GM21390 (cell line): Measurements from ENCODE around the gene TERT.
"Not testable (repeated sequence)": the region's sequence is repeated elsewhere in the genome, so short reads cannot be mapped to it uniquely, and the experiment has no call there.

Experiments
- ATAC-seq: cut with Tn5 transposase; IDR thresholded peaks from one replicate; pipeline ENCODE4 v1.9.1; 2021; ENCODE audit not compliant: unreplicated experiment

TERT gene

DNA sequence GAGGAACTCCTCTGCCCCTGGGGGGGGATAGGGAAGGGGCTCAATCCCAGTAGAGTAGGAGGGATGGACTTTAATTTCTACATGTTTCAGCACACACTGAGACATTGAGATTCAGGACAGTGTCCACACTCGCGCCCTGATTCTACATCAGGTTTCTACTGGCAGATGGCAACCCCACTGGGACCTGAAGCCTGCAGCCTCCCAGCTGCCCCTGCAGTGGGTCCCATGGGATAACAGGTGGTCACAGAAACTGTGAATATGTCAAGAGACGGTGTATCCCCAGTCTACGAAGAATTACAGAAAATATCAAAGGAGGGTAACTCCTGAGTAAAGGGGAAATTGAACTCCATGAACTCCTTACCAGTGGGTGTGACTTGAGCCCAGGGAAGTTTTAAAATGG, 2.4 kb upstream of the TERT start:
- no peak for ATAC-seq

- ATAC-seq, result no peak
These were observed 776 bp upstream of the TERT start for GRCh38 chr5:1295650-1296037.

DNA sequence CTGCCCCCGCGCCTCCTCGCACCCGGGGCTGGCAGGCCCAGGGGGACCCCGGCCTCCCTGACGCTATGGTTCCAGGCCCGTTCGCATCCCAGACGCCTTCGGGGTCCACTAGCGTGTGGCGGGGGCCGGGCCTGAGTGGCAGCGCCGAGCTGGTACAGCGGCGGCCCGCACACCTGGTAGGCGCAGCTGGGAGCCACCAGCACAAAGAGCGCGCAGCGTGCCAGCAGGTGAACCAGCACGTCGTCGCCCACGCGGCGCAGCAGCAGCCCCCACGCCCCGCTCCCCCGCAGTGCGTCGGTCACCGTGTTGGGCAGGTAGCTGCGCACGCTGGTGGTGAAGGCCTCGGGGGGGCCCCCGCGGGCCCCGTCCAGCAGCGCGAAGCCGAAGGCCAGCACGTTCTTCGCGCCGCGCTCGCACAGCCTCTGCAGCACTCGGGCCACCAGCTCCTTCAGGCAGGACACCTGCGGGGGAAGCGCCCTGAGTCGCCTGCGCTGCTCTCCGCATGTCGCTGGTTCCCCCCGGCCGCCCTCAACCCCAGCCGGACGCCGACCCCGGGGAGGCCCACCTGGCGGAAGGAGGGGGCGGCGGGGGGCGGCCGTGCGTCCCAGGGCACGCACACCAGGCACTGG, 548 bp downstream of the TERT start:
- ATAC-seq, result no peak

GRCh38 chr5:1293416-1294205, 1.3 kb downstream of the TERT start:
- ATAC-seq, result no peak

DNA sequence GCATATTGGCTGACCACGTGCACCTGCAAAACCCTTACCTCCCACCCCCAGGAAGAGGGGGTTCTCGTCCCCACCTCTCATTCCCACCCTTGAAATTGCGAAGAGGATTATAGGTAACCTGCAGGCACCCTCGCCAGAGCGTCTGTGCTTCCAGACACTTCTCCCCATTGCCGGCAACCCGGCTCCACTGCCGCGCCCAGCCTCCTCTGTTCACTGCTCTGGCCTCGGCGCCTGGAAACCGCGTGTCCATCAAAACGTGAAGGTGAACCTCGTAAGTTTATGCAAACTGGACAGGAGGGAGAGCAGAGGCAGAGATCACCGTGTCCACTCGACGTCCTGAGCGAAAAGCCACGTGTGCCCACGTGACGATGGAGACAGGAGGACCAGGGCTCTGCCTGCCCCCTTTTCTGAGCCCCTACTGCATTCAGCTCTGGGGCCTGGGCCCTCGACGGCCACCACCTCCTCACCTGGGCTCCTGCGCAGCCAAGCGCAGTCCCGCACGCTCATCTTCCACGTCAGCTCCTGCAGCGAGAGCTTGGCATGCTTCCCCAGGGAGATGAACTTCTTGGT, 1.9 kb downstream of the TERT start:
- ATAC-seq, result no peak

GRCh38 chr5:1292139-1292538, 2.7 kb downstream of the TERT start:
- no peak for ATAC-seq

DNA sequence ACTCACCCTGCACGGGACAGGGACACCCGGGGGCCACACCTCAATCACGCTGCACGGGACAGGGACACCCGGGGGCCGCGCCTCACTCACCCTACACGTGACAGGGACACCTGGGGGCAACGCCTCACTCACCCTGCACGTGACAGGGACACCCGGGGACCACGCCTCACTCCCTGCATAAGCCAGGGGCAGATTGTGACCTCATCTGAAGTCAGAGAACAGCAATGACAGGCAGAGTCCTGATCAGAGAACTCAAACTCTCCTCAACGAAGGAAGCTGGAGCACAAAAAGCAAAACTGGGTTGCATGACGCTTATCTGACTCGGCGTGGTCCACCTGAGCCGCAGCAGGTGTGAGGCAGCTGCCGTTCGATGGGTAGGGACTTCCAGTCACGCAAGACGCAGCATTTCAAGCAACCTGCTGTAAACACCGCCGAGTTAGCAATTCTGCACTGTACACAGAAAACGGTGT, 3.2 kb downstream of the TERT start:
- ATAC-seq, result no peak

GRCh38 chr5:1290956-1291355, 3.9 kb downstream of the TERT start:
- ATAC-seq, result not testable (repeated sequence)

DNA sequence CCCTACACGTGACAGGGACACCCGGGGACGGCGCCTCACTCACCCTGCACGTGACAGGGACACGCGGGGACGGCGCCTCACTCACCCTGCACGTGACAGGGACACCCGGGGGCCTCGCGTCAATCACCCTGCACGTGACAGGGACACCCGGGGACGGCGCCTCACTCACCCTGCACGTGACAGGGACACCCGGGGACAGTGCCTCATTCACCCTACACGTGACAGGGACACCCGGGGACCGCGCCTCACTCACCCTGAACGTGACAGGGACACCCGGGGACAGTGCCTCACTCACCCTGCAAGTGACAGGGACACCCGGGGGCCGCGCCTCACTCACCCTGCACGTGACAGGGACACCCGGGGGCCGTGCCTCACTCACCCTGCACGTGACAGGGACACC, 5.3 kb downstream of the TERT start:
- ATAC-seq, result not testable (repeated sequence)

- no peak for ATAC-seq
These were observed 6.2 kb downstream of the TERT start for GRCh38 chr5:1288439-1289335.

GRCh38 chr5:1285883-1286291, 9.0 kb downstream of the TERT start:
- ATAC-seq, result no peak

GRCh38 chr5:1285141-1285540, 9.7 kb downstream of the TERT start:
- ATAC-seq, result no peak

GRCh38 chr5:1284336-1284970, 10.4 kb downstream of the TERT start:
- ATAC-seq, result not testable (repeated sequence)

DNA sequence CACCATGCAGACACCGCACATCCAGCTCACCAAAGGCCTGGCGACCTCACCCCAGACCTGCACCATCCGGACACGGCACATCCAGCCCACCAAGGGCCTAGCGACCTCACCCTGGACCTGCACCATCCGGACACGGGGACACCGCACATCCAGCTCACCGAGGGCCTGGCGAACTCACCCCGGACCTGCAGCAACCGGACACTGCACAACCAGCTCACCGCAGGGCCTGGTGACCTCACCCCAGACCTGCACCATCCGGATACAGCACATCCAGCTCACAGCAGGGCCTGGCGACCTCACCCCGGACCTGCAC, 11.2 kb downstream of the TERT start:
- ATAC-seq, result not testable (repeated sequence)

- not testable (repeated sequence) for ATAC-seq
These were observed 11.7 kb downstream of the TERT start for GRCh38 chr5:1282993-1283728.

- no peak for ATAC-seq
These were observed 12.5 kb downstream of the TERT start for GRCh38 chr5:1282131-1282992.

DNA sequence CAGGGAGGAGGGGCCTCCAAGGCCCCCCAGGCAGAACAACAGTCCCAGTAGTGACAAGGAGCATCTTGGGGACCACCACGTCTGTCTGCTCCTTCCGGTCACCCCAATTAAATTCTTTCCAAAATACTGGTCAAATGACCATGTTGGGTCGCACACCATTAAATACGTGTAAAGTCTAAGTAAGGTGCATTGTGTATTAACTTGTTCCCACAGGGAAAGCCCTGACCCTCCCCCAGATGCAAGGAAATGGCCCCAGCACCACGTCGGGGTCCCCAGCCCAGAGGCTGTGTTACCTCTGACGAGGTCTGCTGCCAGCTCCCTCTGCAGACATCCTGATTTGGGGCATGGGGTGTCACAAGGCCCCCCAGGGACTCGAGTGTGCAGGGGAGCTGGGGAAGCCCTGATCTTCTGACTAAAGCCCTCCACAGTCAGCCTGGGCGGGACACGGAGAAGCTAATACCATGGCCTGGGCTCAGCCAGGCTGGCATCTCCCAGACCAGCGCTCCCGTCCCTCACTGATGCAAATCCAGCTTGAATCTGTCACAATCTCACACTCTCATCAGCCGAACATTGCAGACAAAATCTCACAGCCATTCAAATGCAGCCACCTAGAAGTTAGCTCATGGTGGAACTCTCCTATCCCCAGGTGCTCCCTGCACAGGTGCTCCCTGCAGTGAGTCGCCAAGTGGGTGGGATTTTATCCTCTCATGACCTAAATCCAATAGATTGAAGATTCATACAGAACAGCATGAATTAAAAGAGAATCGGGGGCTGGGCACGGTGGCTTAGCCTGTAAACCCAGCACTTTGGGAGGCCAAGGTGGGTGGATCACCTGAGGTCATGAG, 13.6 kb downstream of the TERT start:
- ATAC-seq, result no peak
